ENCODE results near the gene GRIN2A. TPM values are rescaled to one million over a fixed set of nuclear protein-coding genes. Genes with fewer than 3 reads are reported as not detected.

The GRIN2A gene
- total RNA-seq, 1 donor from 2014 or later, result 0.09 TPM

DNA sequence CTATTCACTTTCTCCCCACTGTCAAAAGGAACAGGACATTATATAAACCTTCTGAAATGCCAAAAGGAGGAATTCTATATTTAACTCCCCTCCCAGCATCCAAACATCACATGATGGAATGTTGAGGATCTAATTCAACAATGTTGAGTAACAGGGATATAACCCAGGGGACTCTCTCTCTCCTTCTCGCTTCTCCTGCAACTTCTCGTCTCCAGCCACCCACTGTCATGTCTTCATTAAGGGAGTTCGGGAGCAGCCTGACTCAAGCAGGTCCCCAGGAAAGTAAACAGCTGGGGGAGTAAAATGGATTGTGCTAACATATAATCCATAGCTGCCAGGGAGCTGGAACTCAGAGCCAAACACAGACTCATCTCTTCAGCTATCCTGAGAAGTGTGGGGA, 51.7 kb downstream of the GRIN2A start:
- Histone ChIP-seq H3K27ac (no peak overlapping the region), H3K27me3 (no peaks in the 10 kb centered on the region), H3K36me3 (no peaks in the 10 kb centered on the region), H3K9me3 (no peaks in the 10 kb centered on the region), H3K4me3 (no peak overlapping the region), H3K4me1 (no peaks in the 10 kb centered on the region)
- intact Hi-C loops (cut with DNase I), result no loop called here
- TF ChIP-seq, protein P1, sequence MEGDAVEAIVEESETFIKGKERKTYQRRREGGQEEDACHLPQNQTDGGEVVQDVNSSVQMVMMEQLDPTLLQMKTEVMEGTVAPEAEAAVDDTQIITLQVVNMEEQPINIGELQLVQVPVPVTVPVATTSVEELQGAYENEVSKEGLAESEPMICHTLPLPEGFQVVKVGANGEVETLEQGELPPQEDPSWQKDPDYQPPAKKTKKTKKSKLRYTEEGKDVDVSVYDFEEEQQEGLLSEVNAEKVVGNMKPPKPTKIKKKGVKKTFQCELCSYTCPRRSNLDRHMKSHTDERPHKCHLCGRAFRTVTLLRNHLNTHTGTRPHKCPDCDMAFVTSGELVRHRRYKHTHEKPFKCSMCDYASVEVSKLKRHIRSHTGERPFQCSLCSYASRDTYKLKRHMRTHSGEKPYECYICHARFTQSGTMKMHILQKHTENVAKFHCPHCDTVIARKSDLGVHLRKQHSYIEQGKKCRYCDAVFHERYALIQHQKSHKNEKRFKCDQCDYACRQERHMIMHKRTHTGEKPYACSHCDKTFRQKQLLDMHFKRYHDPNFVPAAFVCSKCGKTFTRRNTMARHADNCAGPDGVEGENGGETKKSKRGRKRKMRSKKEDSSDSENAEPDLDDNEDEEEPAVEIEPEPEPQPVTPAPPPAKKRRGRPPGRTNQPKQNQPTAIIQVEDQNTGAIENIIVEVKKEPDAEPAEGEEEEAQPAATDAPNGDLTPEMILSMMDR (IDR thresholded peaks at IDR 0.05), result no peak
- ATAC-seq (no peak), DNase-seq (no peak)

DNA sequence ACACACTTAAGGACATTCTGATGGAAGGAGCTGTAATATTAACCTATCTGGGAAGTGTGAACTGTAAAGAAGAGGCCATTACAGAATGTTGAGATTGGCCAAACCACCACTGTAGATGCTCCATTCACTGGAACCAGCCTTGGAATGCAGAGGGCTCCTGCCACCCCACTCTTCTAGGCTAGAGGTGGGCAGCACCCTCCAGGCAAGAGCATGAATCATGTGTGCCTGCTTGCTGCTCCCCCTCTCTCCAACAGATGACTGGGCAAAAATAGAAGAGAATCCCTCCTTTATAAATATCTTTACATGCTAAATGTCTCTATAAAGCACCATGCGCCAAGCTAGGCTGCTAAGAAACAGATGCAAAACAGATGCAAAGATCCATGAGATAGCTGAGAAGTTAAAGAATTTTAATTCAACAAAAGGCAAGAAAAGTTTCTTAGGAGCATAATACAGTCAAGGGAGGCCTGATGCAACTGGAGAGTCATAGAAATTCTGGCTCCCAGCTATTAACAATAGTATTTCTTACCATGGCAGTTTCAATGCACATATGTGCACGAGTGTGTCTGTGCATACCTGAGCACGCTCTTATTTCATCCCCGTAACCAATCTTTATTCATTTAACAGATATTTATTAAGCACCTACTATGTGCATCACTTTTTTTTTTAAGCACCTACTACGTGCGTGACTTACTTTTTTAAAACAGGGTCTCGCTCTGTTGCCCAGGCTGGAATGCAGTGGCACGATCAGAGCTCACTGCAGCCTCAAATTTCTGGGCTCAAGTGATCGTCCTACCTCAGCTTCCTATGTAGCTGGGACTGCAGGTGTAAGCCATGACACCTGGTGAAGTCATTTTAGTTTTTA, 53.6 kb downstream of the GRIN2A start:
- no peak overlapping the region for H3K4me3 ChIP-seq
- no peak overlapping the region for H3K27ac ChIP-seq
- no peaks in the 10 kb centered on the region for H3K36me3 ChIP-seq
- H3K9me3 ChIP-seq, result no peaks in the 10 kb centered on the region
- DNase-seq (no peak), ATAC-seq (no peak)
- H3K4me1 ChIP-seq, result no peaks in the 10 kb centered on the region
- intact Hi-C loops (cut with DNase I), result no loop called here
- TF ChIP-seq, protein P1 (IDR thresholded peaks at IDR 0.05), result no peak
- no peaks in the 10 kb centered on the region for H3K27me3 ChIP-seq

DNA sequence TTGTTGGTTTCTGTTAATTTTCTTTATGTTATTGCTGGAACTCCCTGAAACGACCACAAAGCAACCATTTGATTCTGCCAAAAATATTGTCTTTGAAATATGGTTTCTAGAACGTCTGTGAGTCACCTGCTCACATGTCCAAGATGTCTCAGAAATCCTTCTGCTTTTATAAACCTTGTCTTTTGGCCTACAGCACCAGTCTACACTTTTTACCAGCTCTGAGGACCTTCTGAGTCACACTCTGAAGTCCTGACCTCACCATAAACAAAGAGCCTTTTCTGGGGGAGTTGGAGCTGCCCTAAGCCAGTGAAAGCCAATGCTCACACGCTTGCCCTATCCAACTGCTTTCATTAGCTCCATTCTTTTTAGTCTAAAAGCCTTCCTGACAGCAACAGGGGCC, 55.5 kb downstream of the GRIN2A start:
- H3K9me3 ChIP-seq, result no peaks in the 10 kb centered on the region
- no peak overlapping the region for H3K27ac ChIP-seq
- H3K27me3 ChIP-seq, result peaks cover 9% of the 10 kb centered on the region
- TF ChIP-seq, protein P1 (IDR thresholded peaks at IDR 0.05), result no peak
- H3K36me3 ChIP-seq, result no peaks in the 10 kb centered on the region
- H3K4me1 ChIP-seq, result no peaks in the 10 kb centered on the region
- intact Hi-C loops (cut with DNase I), result no loop called here
- ATAC-seq (no peak), DNase-seq (no peak)
- H3K4me3 ChIP-seq, result no peak overlapping the region

DNA sequence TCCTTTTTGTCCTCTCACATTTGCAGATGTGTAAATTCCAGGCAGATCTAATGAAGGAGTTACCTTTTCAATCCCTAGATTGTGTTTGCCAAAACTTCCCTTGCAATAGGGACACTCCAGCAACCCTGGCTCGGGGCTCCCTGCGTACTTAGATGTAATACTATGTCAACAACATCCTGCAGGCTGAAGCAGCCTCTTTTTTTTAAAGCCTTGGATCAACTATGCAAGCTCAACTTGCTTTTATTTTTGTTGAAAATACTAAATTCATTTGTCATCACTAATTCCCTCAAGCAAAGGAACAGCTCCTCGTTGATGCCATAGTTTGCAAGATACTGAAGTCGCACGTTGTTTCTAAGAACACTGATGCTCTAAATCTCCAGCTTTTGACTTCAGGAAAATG, 59.1 kb downstream of the GRIN2A start:
- Histone ChIP-seq H3K4me1 (no peaks in the 10 kb centered on the region), H3K27ac (no peak overlapping the region), H3K4me3 (no peak overlapping the region), H3K36me3 (no peaks in the 10 kb centered on the region), H3K27me3 (peaks cover 9% of the 10 kb centered on the region), H3K9me3 (no peaks in the 10 kb centered on the region)
- TF ChIP-seq, protein P1 (IDR thresholded peaks at IDR 0.05), result no peak
- ATAC-seq (no peak), DNase-seq (no peak)
- intact Hi-C loops (cut with DNase I), result no loop called here

DNA sequence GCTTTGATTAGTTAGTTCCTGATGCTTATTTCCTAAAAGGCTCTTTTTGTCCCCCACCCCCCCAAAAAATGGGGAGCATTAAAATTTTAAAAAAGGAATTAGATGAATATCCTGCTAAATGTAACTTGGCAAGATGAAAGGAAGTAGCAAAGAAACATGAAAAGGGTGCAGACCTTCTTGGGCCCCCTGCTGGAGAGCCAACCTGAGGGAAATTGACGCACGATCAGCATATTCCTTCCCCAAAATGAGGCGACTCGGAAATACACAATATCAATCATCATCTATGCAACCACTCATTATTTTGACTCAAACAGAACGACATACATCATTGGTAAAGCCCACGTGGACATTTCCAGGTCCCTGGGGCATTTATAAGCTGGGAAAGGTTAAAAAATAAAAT, 59.7 kb downstream of the GRIN2A start:
- DNase-seq (no peak), ATAC-seq (no peak)
- Histone ChIP-seq H3K4me1 (no peaks in the 10 kb centered on the region), H3K4me3 (no peak overlapping the region), H3K9me3 (no peaks in the 10 kb centered on the region), H3K27me3 (peaks cover 9% of the 10 kb centered on the region), H3K36me3 (no peaks in the 10 kb centered on the region), H3K27ac (no peak overlapping the region)
- TF ChIP-seq, protein P1 (IDR thresholded peaks at IDR 0.05), result no peak
- intact Hi-C loops (cut with DNase I), result no loop called here

Data from upper lobe of right lung (tissue), 1 donor.